ENCODE measurements around the gene ZSWIM6. TPM values are rescaled to one million over a fixed set of nuclear protein-coding genes. Genes with fewer than 3 reads are reported as not detected.

ZSWIM6 gene
- total and polyA plus RNA-seq, 2 of the 4 experiments (the other 2 are of a cell fraction): 10.8 to 14.1 TPM

GRCh38 chr5:61505281-61505680, 173.2 kb downstream of the ZSWIM6 start:
- H2AK9ac ChIP-seq (replicated peaks; ENCODE audit: low read depth, low read length, poor library complexity): no peak overlapping the region
- BruUV-seq (replicated peaks): no TSS peak
- no peak overlapping the region for H2BK20ac ChIP-seq (ENCODE audit: low read depth, low read length)
- ChIA-PET CTCF (no interaction called here), POLR2A (ENCODE audit: unreplicated experiment) (no interaction called here)
- no peak overlapping the region for H4K5ac ChIP-seq (ENCODE audit: low read depth, low read length)
- no peak overlapping the region for H2BK15ac ChIP-seq (ENCODE audit: low read depth, low read length)
- no peak overlapping the region for H3K56ac ChIP-seq (ENCODE audit: extremely low read depth, insufficient read depth, low read length)
- DNase-seq (no peak), ATAC-seq (ENCODE audit: low read depth) (no peak)
- no peak overlapping the region for H4K91ac ChIP-seq (ENCODE audit: insufficient read depth, low read depth, low read length)
- H3K23ac ChIP-seq (ENCODE audit: low read depth, low read length): no peak overlapping the region
- no peak overlapping the region for H3K4me3 ChIP-seq (ENCODE audit: insufficient read depth, low read depth, low read length)
- H3K9me3 ChIP-seq (ENCODE audit: control insufficient read depth, insufficient read depth, low read length): no peaks in the 10 kb centered on the region
- H2AK5ac ChIP-seq (ENCODE audit: low read depth, low read length): no peak overlapping the region
- peaks cover 24% of the 10 kb centered on the region for H4K20me1 ChIP-seq (ENCODE audit: insufficient read depth, low read length)
- no peak overlapping the region for H3K27ac ChIP-seq (ENCODE audit: insufficient read depth, low read length)
- dilution Hi-C loops (cut with HindIII; ENCODE audit: low sequenced_read_pairs, unreplicated experiment) (no loop called here), in situ Hi-C loops (cut with MboI; ENCODE audit: low sequenced_read_pairs) (no loop called here), intact Hi-C loops (cut with micrococcal nuclease) (no loop called here)
- peaks cover 5% of the 10 kb centered on the region for H3K4me1 ChIP-seq (ENCODE audit: control insufficient read depth, insufficient read depth, low read length)
- H3K18ac ChIP-seq (ENCODE audit: low read depth, low read length): no peak overlapping the region
- no peak overlapping the region for H3K4me2 ChIP-seq (ENCODE audit: low read depth, low read length)
- no peak overlapping the region for H2BK5ac ChIP-seq (ENCODE audit: low read depth, low read length, poor library complexity, severe bottlenecking)
- no peaks in the 10 kb centered on the region for H3K27me3 ChIP-seq (ENCODE audit: control insufficient read depth, insufficient read depth, low read length)
- no peak overlapping the region for H2BK120ac ChIP-seq (ENCODE audit: low read depth, low read length)
- no peak overlapping the region for H2AFZ ChIP-seq (replicated peaks; ENCODE audit: low read length, poor library complexity)
- H3K79me1 ChIP-seq (ENCODE audit: low read depth in 1 of 2, low read length in 2 of 2): peaks cover 35 to 56% of the 10 kb centered on the region in 2 experiments
- H3K9ac ChIP-seq (ENCODE audit: low read depth, low read length): no peak overlapping the region
- H3K36me3 ChIP-seq (ENCODE audit: control insufficient read depth, insufficient read depth, low read length): peaks cover 13% of the 10 kb centered on the region
- H3K9me1 ChIP-seq (ENCODE audit: insufficient read depth, low read length): peaks cover 17% of the 10 kb centered on the region; the same call in 1 of the 2 replicates
- H4K8ac ChIP-seq (ENCODE audit: low read depth in 2 of 2, low read length in 2 of 2): no peak overlapping the region
- no peak overlapping the region for H3K4ac ChIP-seq (ENCODE audit: low read depth, low read length)
- no peak overlapping the region for H3K14ac ChIP-seq (replicated peaks; ENCODE audit: low read depth, low read length)
- no peak for TF ChIP-seq MAFK (IDR thresholded peaks at IDR 0.05; ENCODE audit: low read depth, low read length)
- no peak for TF ChIP-seq CHD1 (IDR thresholded peaks at IDR 0.05; ENCODE audit: low read depth, low read length)
- no peak for TF ChIP-seq CTCF (conservative IDR thresholded peaks at IDR 0.05; ENCODE audit: low read depth, low read length)
- no peak for TF ChIP-seq ELK1 (IDR thresholded peaks at IDR 0.05; ENCODE audit: borderline replicate concordance, low read depth, low read length)
- TF ChIP-seq POLR2A (IDR thresholded peaks at IDR 0.05; ENCODE audit: low read depth, low read length): no peak
- TF ChIP-seq NFE2L2 (IDR thresholded peaks at IDR 0.05; ENCODE audit: low read depth, low read length): no peak
- TF ChIP-seq FOS (IDR thresholded peaks at IDR 0.05; ENCODE audit: low read depth, low read length): no peak
- TF ChIP-seq RCOR1 (IDR thresholded peaks at IDR 0.05; ENCODE audit: insufficient replicate concordance, low read length): no peak
